ENCODE data around the gene CDH4. TPM values are rescaled to one million over a fixed set of nuclear protein-coding genes. Genes with fewer than 3 reads are reported as not detected.
A peak's percentile ranks its signal among the peaks of the same experiment; 100 is the strongest.

CDH4 gene
- total RNA-seq, 1 donor, result 0.18 TPM

DNA sequence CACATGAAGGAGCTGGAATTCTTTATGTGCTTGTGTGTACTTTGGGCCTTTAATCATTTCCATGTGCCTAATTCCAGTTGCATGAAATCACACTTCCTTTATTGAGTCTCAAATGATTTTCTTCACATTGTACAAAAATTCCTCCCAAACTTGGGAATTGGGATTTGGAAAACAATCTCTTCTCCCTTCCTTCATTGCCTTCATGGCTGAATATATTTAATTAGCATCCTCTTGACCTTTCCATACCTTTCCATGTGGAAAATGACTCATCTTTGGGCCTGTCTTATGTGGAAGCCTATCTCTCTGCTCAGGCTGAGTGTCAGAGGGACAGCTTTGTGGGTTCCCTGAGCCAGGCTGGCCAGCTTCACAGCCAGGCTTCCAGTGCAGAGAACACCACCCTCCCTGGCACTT lies 33.0 kb upstream of the CDH4 start:
- DNase-seq (ENCODE audit: low read depth), result peak; percentile 45
- TF ChIP-seq, protein P1, sequence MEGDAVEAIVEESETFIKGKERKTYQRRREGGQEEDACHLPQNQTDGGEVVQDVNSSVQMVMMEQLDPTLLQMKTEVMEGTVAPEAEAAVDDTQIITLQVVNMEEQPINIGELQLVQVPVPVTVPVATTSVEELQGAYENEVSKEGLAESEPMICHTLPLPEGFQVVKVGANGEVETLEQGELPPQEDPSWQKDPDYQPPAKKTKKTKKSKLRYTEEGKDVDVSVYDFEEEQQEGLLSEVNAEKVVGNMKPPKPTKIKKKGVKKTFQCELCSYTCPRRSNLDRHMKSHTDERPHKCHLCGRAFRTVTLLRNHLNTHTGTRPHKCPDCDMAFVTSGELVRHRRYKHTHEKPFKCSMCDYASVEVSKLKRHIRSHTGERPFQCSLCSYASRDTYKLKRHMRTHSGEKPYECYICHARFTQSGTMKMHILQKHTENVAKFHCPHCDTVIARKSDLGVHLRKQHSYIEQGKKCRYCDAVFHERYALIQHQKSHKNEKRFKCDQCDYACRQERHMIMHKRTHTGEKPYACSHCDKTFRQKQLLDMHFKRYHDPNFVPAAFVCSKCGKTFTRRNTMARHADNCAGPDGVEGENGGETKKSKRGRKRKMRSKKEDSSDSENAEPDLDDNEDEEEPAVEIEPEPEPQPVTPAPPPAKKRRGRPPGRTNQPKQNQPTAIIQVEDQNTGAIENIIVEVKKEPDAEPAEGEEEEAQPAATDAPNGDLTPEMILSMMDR (IDR thresholded peaks at IDR 0.05; ENCODE audit: insufficient read depth, low read length), result no peak
- H3K4me3 ChIP-seq (ENCODE audit: low read depth, low read length), result no peak overlapping the region

DNA sequence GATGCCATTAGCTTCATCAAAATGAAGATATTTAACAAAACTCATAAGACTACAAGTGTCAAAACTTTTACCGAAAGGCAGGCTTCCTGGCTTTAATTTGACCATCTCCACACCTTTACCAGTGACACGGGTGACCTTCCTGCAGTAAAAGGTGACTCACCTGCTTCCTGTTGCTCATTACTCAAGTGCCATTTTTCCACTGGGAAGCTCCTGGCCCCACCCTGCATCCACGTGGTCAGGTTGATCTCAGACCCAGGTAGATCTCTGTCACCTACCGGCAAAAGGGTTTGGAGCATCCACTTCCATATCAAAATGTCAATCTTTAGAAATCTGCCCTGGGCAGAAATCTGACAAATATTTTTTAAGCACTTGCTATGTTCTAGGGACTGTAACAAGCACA lies 31.9 kb upstream of the CDH4 start:
- H3K4me3 ChIP-seq (ENCODE audit: low read depth, low read length), result no peak overlapping the region
- TF ChIP-seq, protein P1 (IDR thresholded peaks at IDR 0.05; ENCODE audit: insufficient read depth, low read length), result no peak
- no peak for DNase-seq (ENCODE audit: low read depth)

DNA sequence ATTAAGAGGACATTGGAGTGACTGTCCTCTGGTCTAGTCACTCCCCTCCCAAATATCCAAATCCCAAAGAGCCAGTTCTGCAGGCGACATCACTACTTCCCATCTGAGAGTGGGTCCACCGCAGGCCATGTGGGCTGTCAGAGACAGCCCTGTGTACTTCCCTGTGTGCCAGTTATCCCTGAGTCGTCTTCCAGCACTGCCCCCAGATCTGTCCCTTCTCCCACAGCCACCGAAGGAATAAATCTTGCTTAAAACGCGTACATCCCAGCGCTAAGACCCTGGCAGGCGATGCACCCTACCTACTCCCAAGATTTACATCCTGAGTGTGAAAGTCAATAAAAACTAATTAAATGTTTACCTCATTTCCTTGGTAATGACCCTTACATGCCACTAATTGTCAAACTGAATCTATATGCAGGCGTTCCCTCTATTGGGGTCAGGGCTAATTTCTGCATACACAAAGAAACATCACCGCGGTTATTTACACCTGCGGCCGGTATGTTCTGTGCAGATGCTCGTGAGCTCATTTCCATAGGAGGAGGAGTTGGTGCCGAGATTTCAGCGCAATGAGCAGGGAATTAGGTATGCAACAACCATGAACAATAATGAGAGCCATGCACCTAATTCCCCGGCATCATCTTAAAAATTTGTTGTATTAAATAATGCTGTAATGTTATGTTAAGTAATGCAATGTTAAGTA lies 31.3 kb upstream of the CDH4 start:
- DNase-seq (ENCODE audit: low read depth), result no peak
- TF ChIP-seq, protein P1 (IDR thresholded peaks at IDR 0.05; ENCODE audit: insufficient read depth, low read length), result no peak
- H3K4me3 ChIP-seq (ENCODE audit: low read depth, low read length), result no peak overlapping the region

DNA sequence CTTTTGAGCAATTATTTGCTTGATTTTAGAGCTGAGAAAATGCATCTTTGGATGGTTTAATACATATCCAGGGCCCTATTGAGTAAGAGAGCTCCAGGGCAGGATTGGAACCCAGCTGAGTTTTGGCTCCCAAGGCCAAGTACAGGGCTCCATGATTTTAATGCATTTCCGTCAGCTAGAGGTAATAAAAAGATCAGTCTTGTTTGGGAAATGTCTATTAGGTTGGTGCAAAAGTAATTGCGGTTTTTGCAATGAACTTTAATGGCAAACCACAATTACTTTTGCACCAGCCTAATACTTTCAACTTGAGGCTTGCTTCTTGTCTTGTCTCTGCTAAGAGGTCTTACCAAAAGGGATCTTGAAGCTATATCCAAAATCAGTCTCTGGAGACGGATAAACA lies 29.4 kb upstream of the CDH4 start:
- DNase-seq (ENCODE audit: low read depth), result no peak
- TF ChIP-seq, protein P1 (IDR thresholded peaks at IDR 0.05; ENCODE audit: insufficient read depth, low read length), result no peak
- H3K4me3 ChIP-seq (ENCODE audit: low read depth, low read length), result no peak overlapping the region

DNA sequence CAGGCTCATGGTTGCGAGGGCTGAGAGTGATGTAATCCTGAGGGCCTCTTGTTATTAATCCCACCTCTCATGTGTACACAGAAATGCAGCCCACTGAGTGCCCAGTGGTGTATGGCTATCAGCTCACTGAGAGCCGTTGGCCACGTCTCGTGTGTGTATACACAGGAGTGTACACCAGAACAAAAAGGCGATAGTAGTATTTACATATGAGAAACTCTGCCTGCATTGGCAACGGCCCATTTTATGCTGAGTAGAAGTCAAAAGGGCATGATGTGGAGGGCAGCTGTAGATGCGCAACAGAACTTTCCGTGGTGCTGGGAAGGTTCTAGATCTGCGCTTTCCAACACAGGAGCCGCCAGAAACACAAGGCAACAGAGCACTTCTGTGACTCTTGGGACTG lies 28.9 kb upstream of the CDH4 start:
- H3K4me3 ChIP-seq (ENCODE audit: low read depth, low read length), result no peak overlapping the region
- DNase-seq (ENCODE audit: low read depth), result no peak
- TF ChIP-seq, protein P1 (IDR thresholded peaks at IDR 0.05; ENCODE audit: insufficient read depth, low read length), result no peak

DNA sequence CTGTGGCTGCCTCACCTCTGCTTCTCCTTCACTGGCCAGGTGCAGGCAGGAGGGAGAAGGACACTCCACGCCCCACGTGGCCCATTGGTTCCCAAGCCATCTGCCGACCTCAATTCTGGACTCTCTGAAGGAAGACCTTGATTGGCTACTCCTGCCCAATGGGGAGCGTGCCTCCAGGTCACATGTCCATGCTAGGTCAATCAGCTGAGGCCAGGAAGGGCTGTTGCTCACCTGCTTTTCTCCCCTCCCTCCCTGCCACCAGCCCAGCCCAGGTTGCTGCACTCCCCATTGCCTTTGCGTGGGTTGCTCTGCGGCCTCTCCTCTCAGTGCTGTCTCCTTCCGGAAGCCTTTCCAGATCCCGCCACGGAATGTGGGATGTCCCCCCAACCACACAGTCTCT lies 21.9 kb upstream of the CDH4 start:
- TF ChIP-seq, protein P1 (IDR thresholded peaks at IDR 0.05; ENCODE audit: insufficient read depth, low read length), result no peak
- DNase-seq (ENCODE audit: low read depth), result no peak
- no peak overlapping the region for H3K4me3 ChIP-seq (ENCODE audit: low read depth, low read length)

DNA sequence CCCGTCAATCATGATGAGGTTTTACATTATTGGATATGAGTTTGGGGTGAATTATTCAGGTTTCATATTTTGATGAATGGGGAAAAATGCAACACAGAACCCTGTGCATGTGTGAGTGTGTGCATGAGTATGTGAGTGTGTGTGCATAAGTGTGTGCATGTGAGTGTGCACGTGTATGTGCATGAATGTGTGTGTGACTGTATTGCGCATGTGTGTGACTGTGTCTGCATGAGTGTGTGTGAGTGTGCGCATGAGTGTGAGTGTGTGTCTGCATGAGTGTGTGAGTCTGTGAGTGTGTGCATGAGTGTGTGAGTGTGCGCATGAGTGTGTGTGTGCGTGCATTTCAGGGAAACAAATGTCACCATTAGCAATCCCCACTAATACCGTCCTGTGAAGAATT lies 18.5 kb upstream of the CDH4 start:
- H3K4me3 ChIP-seq (ENCODE audit: low read depth, low read length), result no peak overlapping the region
- no peak for DNase-seq (ENCODE audit: low read depth)
- TF ChIP-seq, protein P1 (IDR thresholded peaks at IDR 0.05; ENCODE audit: insufficient read depth, low read length), result no peak
